HG02759 (cell line): ENCODE data around the gene RIT2.

ENCODE experiments used
- ATAC-seq: cut with Tn5 transposase; IDR thresholded peaks from one replicate; pipeline ENCODE4 v1.9.1; 2021; ENCODE audit warnings: mild to moderate bottlenecking, moderate library complexity; ENCODE audit not compliant: unreplicated experiment

RIT2 gene

GRCh38 chr18:42937436-42937835, 178.0 kb downstream of the RIT2 start:
- ATAC-seq = no peak

- no peak for ATAC-seq
Measured at GRCh38 chr18:42936289-42936688, 179.2 kb downstream of the RIT2 start.

GRCh38 chr18:42931491-42931890, 184.0 kb downstream of the RIT2 start:
- ATAC-seq = no peak

- no peak for ATAC-seq
Measured at GRCh38 chr18:42929857-42930256, 185.6 kb downstream of the RIT2 start.

- no peak for ATAC-seq
Measured at GRCh38 chr18:42929181-42929580, 186.3 kb downstream of the RIT2 start.

- no peak for ATAC-seq
Measured at GRCh38 chr18:42925036-42925435, 190.4 kb downstream of the RIT2 start.

GRCh38 chr18:42922363-42922762, 193.1 kb downstream of the RIT2 start:
- no peak for ATAC-seq

- no peak for ATAC-seq
Measured at GRCh38 chr18:42921226-42921737, 194.2 kb downstream of the RIT2 start.

GRCh38 chr18:42920621-42921020, 194.9 kb downstream of the RIT2 start:
- no peak for ATAC-seq

- no peak for ATAC-seq
Measured at GRCh38 chr18:42915299-42915698, 200.2 kb downstream of the RIT2 start.

GRCh38 chr18:42914476-42914875, 201.0 kb downstream of the RIT2 start:
- ATAC-seq = no peak

GRCh38 chr18:42909095-42909494, 206.4 kb downstream of the RIT2 start:
- no peak for ATAC-seq

- ATAC-seq = no peak
Measured at GRCh38 chr18:42906761-42907160, 208.7 kb downstream of the RIT2 start.

- ATAC-seq = no peak
Measured at GRCh38 chr18:42901161-42901560, 214.3 kb downstream of the RIT2 start.

- no peak for ATAC-seq
Measured at GRCh38 chr18:42893977-42894376, 221.5 kb downstream of the RIT2 start.

- no peak for ATAC-seq
Measured at GRCh38 chr18:42892181-42892580, 223.3 kb downstream of the RIT2 start.

- no peak for ATAC-seq
Measured at GRCh38 chr18:42891705-42892104, 223.8 kb downstream of the RIT2 start.

GRCh38 chr18:42883169-42883568, 232.3 kb downstream of the RIT2 start:
- ATAC-seq = no peak

GRCh38 chr18:42882122-42882521, 233.4 kb downstream of the RIT2 start:
- no peak for ATAC-seq

GRCh38 chr18:42872838-42873237, 242.6 kb downstream of the RIT2 start:
- ATAC-seq = no peak

GRCh38 chr18:42864876-42865275, 250.6 kb downstream of the RIT2 start:
- ATAC-seq = no peak

GRCh38 chr18:42861271-42861670, 254.2 kb downstream of the RIT2 start:
- ATAC-seq = no peak

- ATAC-seq = no peak
Measured at GRCh38 chr18:42860548-42860947, 254.9 kb downstream of the RIT2 start.

GRCh38 chr18:42860011-42860410, 255.5 kb downstream of the RIT2 start:
- no peak for ATAC-seq
